D341Med (cell line): ENCODE data around the gene EIF4G1.
"Not testable (repeated sequence)": the region's sequence is repeated elsewhere in the genome, so short reads cannot be mapped to it uniquely, and the experiment has no call there.

Source experiments
- DNase-seq: peaks from one replicate; pipeline ENCODE4 v3.0.0; 2012; ENCODE audit warnings: low spot score

The EIF4G1 gene

GRCh38 chr3:184335661-184336546 is 21.5 kb downstream of the EIF4G1 start:
- peak; percentile 94 for DNase-seq

- peak; percentile 65 for DNase-seq
Measured at GRCh38 chr3:184336547-184337398, 22.4 kb downstream of the EIF4G1 start.

DNA sequence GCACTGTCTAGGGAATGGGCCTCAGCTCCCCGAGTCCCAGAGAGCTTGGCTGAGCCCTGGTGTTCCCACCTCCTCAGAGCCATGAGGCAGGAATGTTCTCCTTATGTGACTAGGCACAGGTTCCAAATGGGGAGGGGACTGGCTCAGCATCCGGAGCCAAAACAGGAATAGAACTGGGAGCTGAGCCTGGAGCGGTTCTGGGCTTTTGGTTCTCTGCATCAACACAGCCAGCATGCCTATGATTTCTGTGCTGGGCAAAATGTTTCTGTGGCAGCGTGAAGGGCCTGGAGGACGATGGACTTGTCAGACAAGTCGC is 23.0 kb downstream of the EIF4G1 start, which contains the start of gene FAM131A:
Gene FAM131A (plus strand): TSS at position 202 of the 316 bp plus-strand sequence. CDS start 31 bp downstream, at position 233.
- DNase-seq, result no peak

DNA sequence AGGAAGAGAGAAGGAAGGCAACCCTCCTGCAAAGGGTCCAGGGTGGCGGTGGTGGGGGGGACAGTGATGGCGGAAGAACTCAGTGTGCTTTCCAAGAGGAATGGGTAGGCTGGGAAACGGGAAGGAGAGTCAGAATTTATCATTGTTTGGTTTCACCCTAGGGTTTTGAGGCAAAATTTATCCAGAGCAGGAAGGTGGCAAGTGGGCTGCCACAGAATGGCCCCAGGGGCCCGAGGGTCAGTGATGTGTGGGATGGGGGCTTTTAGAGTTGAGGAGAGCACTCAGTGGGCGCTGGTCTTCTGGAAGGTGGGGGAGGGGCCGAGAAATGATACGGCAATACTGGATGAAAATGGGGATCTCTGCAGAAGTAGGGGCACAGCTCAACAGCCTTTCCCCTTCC is 23.6 kb downstream of the EIF4G1 start:
- DNase-seq, result no peak

DNA sequence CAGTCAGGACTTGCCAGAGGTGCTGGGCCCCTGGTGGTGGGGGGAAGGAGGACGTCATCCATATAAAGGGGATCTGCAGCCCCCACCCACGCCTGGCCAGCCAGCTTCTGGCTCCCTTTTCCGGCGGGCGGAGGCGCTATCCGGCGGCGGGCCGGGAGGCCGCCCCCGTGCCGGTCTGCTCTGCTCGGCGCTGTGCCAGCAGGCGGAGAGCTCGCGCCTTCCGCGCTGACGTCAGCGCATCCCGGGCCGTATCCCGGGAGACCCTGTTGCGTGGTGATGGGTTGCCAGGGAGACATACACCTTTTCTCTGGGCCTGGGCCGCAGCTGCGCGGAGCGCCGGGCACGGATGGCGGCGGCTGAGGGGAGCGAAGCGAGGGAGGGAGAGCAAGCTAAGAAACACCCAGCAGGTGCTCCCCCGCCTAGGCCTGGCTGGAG is 24.1 kb downstream of the EIF4G1 start:
- DNase-seq, result no peak

GRCh38 chr3:184339001-184339400 is 24.6 kb downstream of the EIF4G1 start:
- no peak for DNase-seq

- not testable (repeated sequence) for DNase-seq
Measured at GRCh38 chr3:184339451-184340135, 25.2 kb downstream of the EIF4G1 start.

DNA sequence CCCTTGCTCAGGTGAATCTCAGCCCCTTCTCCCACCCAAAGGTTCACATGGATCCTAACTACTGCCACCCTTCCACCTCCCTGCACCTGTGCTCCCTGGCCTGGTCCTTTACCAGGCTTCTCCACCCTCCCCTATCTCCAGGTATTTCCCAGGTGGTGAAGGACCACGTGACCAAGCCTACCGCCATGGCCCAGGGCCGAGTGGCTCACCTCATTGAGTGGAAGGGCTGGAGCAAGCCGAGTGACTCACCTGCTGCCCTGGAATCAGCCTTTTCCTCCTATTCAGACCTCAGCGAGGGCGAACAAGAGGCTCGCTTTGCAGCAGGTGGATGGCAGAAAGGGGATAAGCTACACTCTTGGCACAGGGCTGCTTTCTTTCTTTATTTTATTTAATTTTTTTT is 27.5 kb downstream of the EIF4G1 start:
- DNase-seq, result no peak

DNA sequence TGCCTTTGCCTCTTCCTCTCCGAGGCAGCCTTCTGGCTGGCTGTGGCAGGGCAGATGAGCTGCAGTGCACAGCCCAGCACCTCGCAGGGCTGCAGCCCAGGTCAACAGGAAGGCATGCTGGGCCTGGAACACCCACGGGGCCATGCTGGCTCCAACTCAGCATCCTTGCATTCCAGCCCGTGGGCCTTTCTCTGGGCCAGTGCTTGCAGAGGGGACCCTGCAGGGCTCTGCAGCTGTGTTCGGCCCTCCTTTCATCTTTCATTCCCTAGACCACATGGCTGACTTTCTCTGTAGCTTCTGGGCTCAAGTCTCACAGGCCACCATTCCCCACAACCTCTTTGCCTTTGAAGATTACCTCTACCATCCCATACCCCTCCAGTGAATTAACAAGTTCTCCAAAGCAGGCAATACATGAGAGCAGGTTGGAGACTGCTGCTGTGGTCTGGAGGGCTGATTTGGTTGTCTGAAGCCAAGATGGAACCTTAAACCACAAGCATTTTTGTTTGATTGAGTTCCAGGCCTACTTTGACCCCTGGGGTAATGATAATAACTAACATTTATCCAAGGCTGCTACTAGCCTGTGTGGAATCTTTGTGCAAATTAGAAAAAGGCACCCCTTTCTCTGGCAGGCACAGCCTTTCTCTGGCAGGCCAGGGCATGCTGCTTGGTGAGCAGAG is 28.9 kb downstream of the EIF4G1 start:
- DNase-seq, result no peak

- DNase-seq, result no peak
Measured at GRCh38 chr3:184344579-184345316, 30.3 kb downstream of the EIF4G1 start.

DNA sequence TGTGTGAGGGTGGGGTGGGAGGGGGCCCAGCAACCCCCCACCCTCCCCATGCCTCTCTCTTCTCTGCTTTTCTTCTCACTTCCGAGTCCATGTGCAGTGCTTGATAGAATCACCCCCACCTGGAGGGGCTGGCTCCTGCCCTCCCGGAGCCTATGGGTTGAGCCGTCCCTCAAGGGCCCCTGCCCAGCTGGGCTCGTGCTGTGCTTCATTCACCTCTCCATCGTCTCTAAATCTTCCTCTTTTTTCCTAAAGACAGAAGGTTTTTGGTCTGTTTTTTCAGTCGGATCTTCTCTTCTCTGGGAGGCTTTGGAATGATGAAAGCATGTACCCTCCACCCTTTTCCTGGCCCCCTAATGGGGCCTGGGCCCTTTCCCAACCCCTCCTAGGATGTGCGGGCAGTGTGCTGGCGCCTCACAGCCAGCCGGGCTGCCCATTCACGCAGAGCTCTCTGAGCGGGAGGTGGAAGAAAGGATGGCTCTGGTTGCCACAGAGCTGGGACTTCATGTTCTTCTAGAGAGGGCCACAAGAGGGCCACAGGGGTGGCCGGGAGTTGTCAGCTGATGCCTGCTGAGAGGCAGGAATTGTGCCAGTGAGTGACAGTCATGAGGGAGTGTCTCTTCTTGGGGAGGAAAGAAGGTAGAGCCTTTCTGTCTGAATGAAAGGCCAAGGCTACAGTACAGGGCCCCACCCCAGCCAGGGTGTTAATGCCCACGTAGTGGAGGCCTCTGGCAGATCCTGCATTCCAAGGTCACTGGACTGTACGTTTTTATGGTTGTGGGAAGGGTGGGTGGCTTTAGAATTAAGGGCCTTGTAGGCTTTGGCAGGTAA is 31.1 kb downstream of the EIF4G1 start:
- peak; percentile 75 for DNase-seq

- DNase-seq, result no peak
Measured at GRCh38 chr3:184346480-184347190, 32.2 kb downstream of the EIF4G1 start.

GRCh38 chr3:184347321-184348056 is 33.1 kb downstream of the EIF4G1 start:
- DNase-seq, result no peak

GRCh38 chr3:184348057-184348382 is 33.6 kb downstream of the EIF4G1 start:
- DNase-seq, result no peak

DNA sequence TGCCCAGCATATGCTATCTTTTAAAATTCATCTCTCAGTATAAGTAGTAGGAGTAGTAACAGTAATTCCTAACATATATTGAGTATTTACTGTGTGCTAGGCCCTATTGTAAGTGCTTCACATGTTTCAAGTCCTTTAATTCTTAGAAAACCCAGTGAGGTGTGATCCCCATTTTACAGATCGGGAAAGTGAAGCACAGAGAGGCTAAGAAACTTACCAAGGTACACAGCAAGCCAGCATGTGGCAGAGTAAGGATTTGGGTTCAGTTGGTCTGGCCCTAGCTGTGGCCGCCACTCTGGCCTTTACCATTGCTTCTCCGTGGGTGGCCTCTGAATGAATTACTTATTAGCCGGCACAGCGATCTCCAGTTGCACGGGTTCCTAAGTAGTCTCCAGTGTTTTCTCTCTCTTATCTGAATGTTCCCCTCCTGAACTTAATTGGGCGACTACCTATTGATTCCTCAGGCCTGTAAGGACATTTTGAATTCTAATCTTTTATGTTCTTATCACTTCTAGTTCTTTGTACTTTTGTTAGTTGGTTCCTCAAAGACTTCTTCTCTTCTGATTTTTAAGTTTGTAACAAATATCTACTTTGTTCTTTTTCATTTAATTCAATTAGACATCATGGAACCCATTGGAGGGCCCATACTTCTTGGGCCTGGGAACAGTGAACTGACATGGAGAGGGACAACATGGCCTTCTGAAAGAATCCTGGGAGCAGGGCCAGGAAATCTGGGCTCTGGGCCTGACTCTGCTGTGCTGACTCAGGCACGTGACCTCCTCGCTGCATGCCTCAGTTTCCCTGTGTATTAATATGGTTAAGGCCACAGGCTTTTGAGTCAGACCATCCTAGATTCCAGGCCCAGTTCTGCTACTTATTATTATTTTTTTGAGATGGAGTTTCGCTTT is 35.4 kb downstream of the EIF4G1 start:
- no peak for DNase-seq

GRCh38 chr3:184350618-184351017 is 36.2 kb downstream of the EIF4G1 start:
- DNase-seq, result no peak

- no peak for DNase-seq
Measured at GRCh38 chr3:184351511-184352148, 37.2 kb downstream of the EIF4G1 start.
